ENCODE data around the gene SFRP5. TPM values are rescaled to one million over a fixed set of nuclear protein-coding genes. Genes with fewer than 3 reads are reported as not detected.

Gene SFRP5
- total and polyA plus RNA-seq, 2 donors (not counting 1 experiment from before 2014, with no cell fraction given) = not detected

DNA sequence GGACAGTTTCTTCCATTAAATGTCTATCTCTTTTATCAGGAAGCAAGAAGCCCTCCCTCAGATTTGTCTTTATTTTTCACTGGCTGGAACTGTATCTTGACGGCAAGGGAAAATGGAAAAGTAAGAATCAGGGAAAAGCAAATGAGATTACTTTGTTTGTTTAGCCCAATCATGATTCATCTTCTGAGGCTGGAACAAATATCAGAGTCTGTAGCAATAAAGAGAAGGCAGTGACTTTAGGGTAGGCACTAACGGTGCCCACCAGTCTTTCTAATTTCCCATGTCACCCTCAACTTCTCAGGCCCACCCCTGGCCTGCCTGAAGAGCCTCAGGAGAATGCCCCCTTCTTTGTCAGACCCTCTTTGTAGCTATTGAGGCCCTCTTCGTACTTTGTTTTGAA is 41.5 kb upstream of the SFRP5 start:
- DNase-seq (no peak), ATAC-seq (ENCODE audit: low read depth) (no peak)
- Mint-ChIP-seq H3K27me3 (peaks cover 11% of the 10 kb centered on the region), H3K4me3 (no peak overlapping the region), H3K27ac (no peak overlapping the region), H3K9me3 (ENCODE audit: insufficient read depth) (no peaks in the 10 kb centered on the region), H3K4me1 (no peaks in the 10 kb centered on the region)
- WGBS (ENCODE audit: insufficient coverage) = 40% methylated on average over 2 of the region's 3 CpGs
- H3K9me3 ChIP-seq (ENCODE audit: control extremely low read depth in 1 of 3, control insufficient read depth in 2 of 3, insufficient read depth in 1 of 3, low read length in 2 of 3) = no peaks in the 10 kb centered on the region
- peaks cover 0 to 3% (median 0%) of the 10 kb centered on the region in 4 experiments for H3K27me3 ChIP-seq (replicated peaks in 1 of 4; ENCODE audit: control extremely low read depth in 1 of 4, control insufficient read depth in 3 of 4, insufficient read depth in 4 of 4, low read length in 3 of 4)
- no peaks in the 10 kb centered on the region for H3K4me1 ChIP-seq (ENCODE audit: control insufficient read depth in 2 of 2, insufficient read depth in 2 of 2, low read length in 2 of 2)
- H3K4me3 ChIP-seq (ENCODE audit: control extremely low read depth in 1 of 5, extremely low read depth in 1 of 5, insufficient read depth in 1 of 5, low read depth in 2 of 5, low read length in 4 of 5) = no peak overlapping the region
- H3K9ac ChIP-seq (ENCODE audit: low read length) = no peak overlapping the region
- POLR2A ChIA-PET = no interaction called here
- no peaks in the 10 kb centered on the region for H3K79me2 ChIP-seq (ENCODE audit: control insufficient read depth, insufficient read depth, low read length)
- CTCF ChIA-PET = no interaction called here
- H3K4me2 ChIP-seq (replicated peaks; ENCODE audit: low read depth, low read length, poor library complexity, severe bottlenecking) = no peak overlapping the region
- H3K36me3 ChIP-seq (replicated peaks in 1 of 2; ENCODE audit: control extremely low read depth in 1 of 2, control insufficient read depth in 1 of 2, extremely low read depth in 1 of 2, insufficient read depth in 2 of 2, low read length in 1 of 2) = no peaks in the 10 kb centered on the region
- intact Hi-C loops (cut with micrococcal nuclease) = no loop called here
- TF ChIP-seq, protein P1, sequence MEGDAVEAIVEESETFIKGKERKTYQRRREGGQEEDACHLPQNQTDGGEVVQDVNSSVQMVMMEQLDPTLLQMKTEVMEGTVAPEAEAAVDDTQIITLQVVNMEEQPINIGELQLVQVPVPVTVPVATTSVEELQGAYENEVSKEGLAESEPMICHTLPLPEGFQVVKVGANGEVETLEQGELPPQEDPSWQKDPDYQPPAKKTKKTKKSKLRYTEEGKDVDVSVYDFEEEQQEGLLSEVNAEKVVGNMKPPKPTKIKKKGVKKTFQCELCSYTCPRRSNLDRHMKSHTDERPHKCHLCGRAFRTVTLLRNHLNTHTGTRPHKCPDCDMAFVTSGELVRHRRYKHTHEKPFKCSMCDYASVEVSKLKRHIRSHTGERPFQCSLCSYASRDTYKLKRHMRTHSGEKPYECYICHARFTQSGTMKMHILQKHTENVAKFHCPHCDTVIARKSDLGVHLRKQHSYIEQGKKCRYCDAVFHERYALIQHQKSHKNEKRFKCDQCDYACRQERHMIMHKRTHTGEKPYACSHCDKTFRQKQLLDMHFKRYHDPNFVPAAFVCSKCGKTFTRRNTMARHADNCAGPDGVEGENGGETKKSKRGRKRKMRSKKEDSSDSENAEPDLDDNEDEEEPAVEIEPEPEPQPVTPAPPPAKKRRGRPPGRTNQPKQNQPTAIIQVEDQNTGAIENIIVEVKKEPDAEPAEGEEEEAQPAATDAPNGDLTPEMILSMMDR (IDR thresholded peaks at IDR 0.05) = no peak
- TF ChIP-seq EZH2 (IDR thresholded peaks at IDR 0.05; ENCODE audit: borderline replicate concordance, insufficient read depth, low read depth, low read length, poor library complexity, severe bottlenecking) = no peak
- H4K20me1 ChIP-seq (ENCODE audit: control insufficient read depth, insufficient read depth, low read length, poor library complexity, severe bottlenecking) = no peaks in the 10 kb centered on the region
- no peak overlapping the region for H3K27ac ChIP-seq (ENCODE audit: low read length in 2 of 2)
- H2AFZ ChIP-seq (ENCODE audit: insufficient read depth, low read depth, low read length, poor library complexity, severe bottlenecking) = no peak overlapping the region

GRCh38 chr10:97812696-97813095 is 40.9 kb upstream of the SFRP5 start:
- no peak overlapping the region for H3K4me3 ChIP-seq (ENCODE audit: control extremely low read depth in 1 of 5, extremely low read depth in 1 of 5, insufficient read depth in 1 of 5, low read depth in 2 of 5, low read length in 4 of 5)
- Mint-ChIP-seq H3K4me3 (no peak overlapping the region), H3K27me3 (peaks cover 11% of the 10 kb centered on the region), H3K27ac (no peak overlapping the region), H3K4me1 (no peaks in the 10 kb centered on the region), H3K9me3 (ENCODE audit: insufficient read depth) (no peaks in the 10 kb centered on the region)
- POLR2A ChIA-PET = no interaction called here
- ATAC-seq (ENCODE audit: low read depth) (no peak), DNase-seq (no peak)
- CTCF ChIA-PET = no interaction called here
- no peaks in the 10 kb centered on the region for H4K20me1 ChIP-seq (ENCODE audit: control insufficient read depth, insufficient read depth, low read length, poor library complexity, severe bottlenecking)
- peaks cover 0 to 6% (median 0%) of the 10 kb centered on the region in 4 experiments for H3K27me3 ChIP-seq (replicated peaks in 1 of 4; ENCODE audit: control extremely low read depth in 1 of 4, control insufficient read depth in 3 of 4, insufficient read depth in 4 of 4, low read length in 3 of 4)
- no peak overlapping the region for H3K4me2 ChIP-seq (replicated peaks; ENCODE audit: low read depth, low read length, poor library complexity, severe bottlenecking)
- no peaks in the 10 kb centered on the region for H3K9me3 ChIP-seq (ENCODE audit: control extremely low read depth in 1 of 3, control insufficient read depth in 2 of 3, insufficient read depth in 1 of 3, low read length in 2 of 3)
- H3K36me3 ChIP-seq (replicated peaks in 1 of 2; ENCODE audit: control extremely low read depth in 1 of 2, control insufficient read depth in 1 of 2, extremely low read depth in 1 of 2, insufficient read depth in 2 of 2, low read length in 1 of 2) = no peaks in the 10 kb centered on the region
- intact Hi-C loops (cut with micrococcal nuclease) = no loop called here
- H2AFZ ChIP-seq (ENCODE audit: insufficient read depth, low read depth, low read length, poor library complexity, severe bottlenecking) = no peak overlapping the region
- H3K4me1 ChIP-seq (ENCODE audit: control insufficient read depth in 2 of 2, insufficient read depth in 2 of 2, low read length in 2 of 2) = no peaks in the 10 kb centered on the region
- H3K9ac ChIP-seq (ENCODE audit: low read length) = no peak overlapping the region
- 80% methylated on average over 4 of the region's 8 CpGs for WGBS (ENCODE audit: insufficient coverage)
- TF ChIP-seq, protein P1 (IDR thresholded peaks at IDR 0.05) = no peak
- TF ChIP-seq EZH2 (IDR thresholded peaks at IDR 0.05; ENCODE audit: borderline replicate concordance, insufficient read depth, low read depth, low read length, poor library complexity, severe bottlenecking) = no peak
- no peak overlapping the region for H3K27ac ChIP-seq (ENCODE audit: low read length in 2 of 2)
- no peaks in the 10 kb centered on the region for H3K79me2 ChIP-seq (ENCODE audit: control insufficient read depth, insufficient read depth, low read length)
